Measurements from ENCODE around the gene STEEP1. TPM values are rescaled to one million over a fixed set of nuclear protein-coding genes. Genes with fewer than 3 reads are reported as not detected.

STEEP1 gene
- polyA plus RNA-seq, 2 of the 4 experiments (the other 2 are of a cell fraction): 37.8 to 40.7 TPM

DNA sequence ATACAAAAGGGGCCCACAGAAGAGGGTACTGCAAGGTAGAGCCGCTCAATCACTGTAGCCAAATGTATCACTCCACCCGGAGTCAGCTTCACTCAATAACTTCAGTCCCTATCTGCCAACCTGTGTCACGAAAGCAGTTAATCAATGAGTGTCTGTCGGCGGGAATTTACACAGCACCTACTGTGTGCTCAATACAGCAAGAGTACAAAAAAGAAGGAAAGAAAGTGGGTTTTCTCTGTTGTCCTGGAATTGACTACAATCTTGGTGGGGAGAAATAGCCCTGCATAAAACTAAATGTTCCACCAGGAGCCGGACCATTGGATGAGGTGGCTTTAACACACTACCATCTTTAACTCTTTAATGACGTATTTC is 41.8 kb upstream of the STEEP1 start:
- WGBS (ENCODE audit: missing lambda C conversion rate): 76% methylated on average over 7 of the region's 7 CpGs
- ATAC-seq (no peak), FAIRE-seq (no peak), DNase-seq (ENCODE audit: low read depth in 1 of 2, low spot score in 1 of 2) (no peak)
- ChIA-PET POLR2A (interaction anchor here (2.3 kb wide), 1 partner anchor 33 kb away, joined by 17 read pairs; the partner anchor contains the start of gene UBE2A), CTCF (no interaction called here)
- H3K9me3 ChIP-seq: no peaks in the 10 kb centered on the region
- H3K4me2 ChIP-seq: peak overlapping the region; percentile 81
- TF ChIP-seq, protein P1, sequence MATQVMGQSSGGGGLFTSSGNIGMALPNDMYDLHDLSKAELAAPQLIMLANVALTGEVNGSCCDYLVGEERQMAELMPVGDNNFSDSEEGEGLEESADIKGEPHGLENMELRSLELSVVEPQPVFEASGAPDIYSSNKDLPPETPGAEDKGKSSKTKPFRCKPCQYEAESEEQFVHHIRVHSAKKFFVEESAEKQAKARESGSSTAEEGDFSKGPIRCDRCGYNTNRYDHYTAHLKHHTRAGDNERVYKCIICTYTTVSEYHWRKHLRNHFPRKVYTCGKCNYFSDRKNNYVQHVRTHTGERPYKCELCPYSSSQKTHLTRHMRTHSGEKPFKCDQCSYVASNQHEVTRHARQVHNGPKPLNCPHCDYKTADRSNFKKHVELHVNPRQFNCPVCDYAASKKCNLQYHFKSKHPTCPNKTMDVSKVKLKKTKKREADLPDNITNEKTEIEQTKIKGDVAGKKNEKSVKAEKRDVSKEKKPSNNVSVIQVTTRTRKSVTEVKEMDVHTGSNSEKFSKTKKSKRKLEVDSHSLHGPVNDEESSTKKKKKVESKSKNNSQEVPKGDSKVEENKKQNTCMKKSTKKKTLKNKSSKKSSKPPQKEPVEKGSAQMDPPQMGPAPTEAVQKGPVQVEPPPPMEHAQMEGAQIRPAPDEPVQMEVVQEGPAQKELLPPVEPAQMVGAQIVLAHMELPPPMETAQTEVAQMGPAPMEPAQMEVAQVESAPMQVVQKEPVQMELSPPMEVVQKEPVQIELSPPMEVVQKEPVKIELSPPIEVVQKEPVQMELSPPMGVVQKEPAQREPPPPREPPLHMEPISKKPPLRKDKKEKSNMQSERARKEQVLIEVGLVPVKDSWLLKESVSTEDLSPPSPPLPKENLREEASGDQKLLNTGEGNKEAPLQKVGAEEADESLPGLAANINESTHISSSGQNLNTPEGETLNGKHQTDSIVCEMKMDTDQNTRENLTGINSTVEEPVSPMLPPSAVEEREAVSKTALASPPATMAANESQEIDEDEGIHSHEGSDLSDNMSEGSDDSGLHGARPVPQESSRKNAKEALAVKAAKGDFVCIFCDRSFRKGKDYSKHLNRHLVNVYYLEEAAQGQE (IDR thresholded peaks at IDR 0.05): no peak
- no peak for TF ChIP-seq POLR2AphosphoS2 (conservative IDR thresholded peaks at IDR 0.05; ENCODE audit: low read length)
- TF ChIP-seq GATA3 (IDR thresholded peaks at IDR 0.05; ENCODE audit: borderline replicate concordance): no peak
- no peak for TF ChIP-seq HOXB13 (CRISPR knock-in tag; IDR thresholded peaks at IDR 0.05; ENCODE audit: low read depth)
- no peak for TF ChIP-seq FOSL2 (IDR thresholded peaks at IDR 0.05)
- no peak for TF ChIP-seq FOSL2 (CRISPR knock-in tag; IDR thresholded peaks at IDR 0.05)
- no peak for TF ChIP-seq EHMT2 (IDR thresholded peaks at IDR 0.05; ENCODE audit: low read depth)
- TF ChIP-seq, protein P2, sequence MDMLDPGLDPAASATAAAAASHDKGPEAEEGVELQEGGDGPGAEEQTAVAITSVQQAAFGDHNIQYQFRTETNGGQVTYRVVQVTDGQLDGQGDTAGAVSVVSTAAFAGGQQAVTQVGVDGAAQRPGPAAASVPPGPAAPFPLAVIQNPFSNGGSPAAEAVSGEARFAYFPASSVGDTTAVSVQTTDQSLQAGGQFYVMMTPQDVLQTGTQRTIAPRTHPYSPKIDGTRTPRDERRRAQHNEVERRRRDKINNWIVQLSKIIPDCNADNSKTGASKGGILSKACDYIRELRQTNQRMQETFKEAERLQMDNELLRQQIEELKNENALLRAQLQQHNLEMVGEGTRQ (IDR thresholded peaks at IDR 0.05): no peak
- no peak for TF ChIP-seq NR3C1 (IDR thresholded peaks at IDR 0.05)
- no peak for TF ChIP-seq EP300 (IDR thresholded peaks at IDR 0.05)
- TF ChIP-seq, protein P3, sequence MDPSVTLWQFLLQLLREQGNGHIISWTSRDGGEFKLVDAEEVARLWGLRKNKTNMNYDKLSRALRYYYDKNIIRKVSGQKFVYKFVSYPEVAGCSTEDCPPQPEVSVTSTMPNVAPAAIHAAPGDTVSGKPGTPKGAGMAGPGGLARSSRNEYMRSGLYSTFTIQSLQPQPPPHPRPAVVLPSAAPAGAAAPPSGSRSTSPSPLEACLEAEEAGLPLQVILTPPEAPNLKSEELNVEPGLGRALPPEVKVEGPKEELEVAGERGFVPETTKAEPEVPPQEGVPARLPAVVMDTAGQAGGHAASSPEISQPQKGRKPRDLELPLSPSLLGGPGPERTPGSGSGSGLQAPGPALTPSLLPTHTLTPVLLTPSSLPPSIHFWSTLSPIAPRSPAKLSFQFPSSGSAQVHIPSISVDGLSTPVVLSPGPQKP (IDR thresholded peaks at IDR 0.05; ENCODE audit: low read depth, low read length): no peak
- no peak for TF ChIP-seq RAD21 (conservative IDR thresholded peaks at IDR 0.05 in 1 of 2, IDR thresholded peaks at IDR 0.05 in 1 of 2)
- no peak for TF ChIP-seq RNF2 (IDR thresholded peaks at IDR 0.05; ENCODE audit: borderline replicate concordance, low read depth)
- TF ChIP-seq BHLHE40 (IDR thresholded peaks at IDR 0.05; ENCODE audit: low read depth, low read length): no peak
- no peak for TF ChIP-seq HOXA7 (CRISPR knock-in tag; IDR thresholded peaks at IDR 0.05)
- TF ChIP-seq ZC3H11A (IDR thresholded peaks at IDR 0.05): no peak
- TF ChIP-seq FOSB (CRISPR knock-in tag; IDR thresholded peaks at IDR 0.05): no peak
- H3K4me3 ChIP-seq: no peak overlapping the region; the same call in 2 of the 3 replicates
- H3K27ac ChIP-seq: peak overlapping the region; percentile 95 to 99; a peak in 5 of 6 replicates
- H3K4me1 ChIP-seq: peaks cover 7% of the 10 kb centered on the region; the same call in 2 of the 3 replicates

DNA sequence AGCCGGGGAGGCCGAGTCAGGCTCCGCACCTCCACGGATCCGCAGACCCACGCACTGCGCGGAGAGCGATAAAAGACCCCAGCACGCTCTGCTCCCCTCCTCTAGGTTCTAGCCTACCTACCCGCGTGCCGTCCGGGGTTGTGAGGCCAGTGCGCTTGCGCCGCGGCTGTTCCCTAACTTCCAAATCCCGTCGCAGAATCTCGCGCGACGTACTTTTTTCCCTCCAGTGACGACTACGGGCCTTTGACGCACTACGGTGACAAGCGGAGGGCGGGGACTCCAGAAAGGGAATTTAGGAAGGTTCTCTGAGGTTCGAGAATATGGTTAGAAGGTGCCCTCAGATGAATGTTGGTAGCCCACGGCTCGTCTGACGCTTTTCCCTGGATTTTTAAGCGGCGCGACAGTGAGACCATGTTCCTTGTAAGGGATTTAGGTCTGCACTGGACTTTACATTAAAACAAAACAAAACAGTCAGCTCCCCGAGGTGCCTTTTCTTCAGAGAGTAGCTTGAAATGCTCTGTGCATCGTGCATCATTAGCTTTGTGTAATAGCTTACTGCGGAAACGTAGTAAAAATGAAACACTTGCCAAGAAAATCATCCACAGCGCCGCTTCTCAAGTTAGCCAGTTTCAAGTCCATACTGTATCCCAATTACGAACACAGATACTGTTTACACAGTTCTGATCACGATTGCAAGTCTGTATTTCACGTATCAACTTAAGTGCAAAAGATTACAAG is 41.2 kb upstream of the STEEP1 start, which contains the start of gene NKRF:
Gene NKRF, minus strand, starts transcription at position 145 of the 738 bp plus-strand sequence.
- 8% methylated on average over 33 of the region's 46 CpGs for WGBS (ENCODE audit: missing lambda C conversion rate)
- FAIRE-seq (peak; percentile 67), DNase-seq (ENCODE audit: low read depth in 1 of 2, low spot score in 1 of 2) (peak; percentile 83 to 94), ATAC-seq (peak; percentile 87 to 92)
- Histone ChIP-seq H3K27ac (peak within 1 kb of the TSS; percentile 95 to 99), H3K4me2 (peak within 1 kb of the TSS; percentile 81), H3K4me3 (peak within 1 kb of the TSS; percentile 95), H3K4me1 (peaks cover 7% of the 10 kb centered on the region; the same call in 2 of the 3 replicates), H3K9me3 (no peaks in the 10 kb centered on the region)
- ChIA-PET CTCF (interaction anchor here (1.1 to 1.4 kb wide), 4 partner anchors 23 to 124 kb away, joined by 3 to 5 read pairs (median 4); no protein-coding TSS in a partner anchor), POLR2A (interaction anchor here (0.6 to 2.3 kb wide), 5 partner anchors 32 to 185 kb away, joined by 3 to 17 read pairs (median 4); partner anchors contain the start of genes RPL39, SLC25A5, STEEP1 and UBE2A)
- TF ChIP-seq CBX2 (IDR thresholded peaks at IDR 0.05; ENCODE audit: borderline replicate concordance, low read depth): no peak
- TF ChIP-seq EHMT2 (IDR thresholded peaks at IDR 0.05; ENCODE audit: low read depth): no peak
- peak; percentile 79; the same call in 1 of the 2 replicates for TF ChIP-seq PHF8 (IDR thresholded peaks at IDR 0.05; ENCODE audit: borderline replicate concordance, low read depth)
- peak; percentile 94 for TF ChIP-seq CHD2 (IDR thresholded peaks at IDR 0.05; ENCODE audit: low read length, partially characterized antibody)
- TF ChIP-seq EHF (CRISPR knock-in tag; IDR thresholded peaks at IDR 0.05): no peak
- TF ChIP-seq NPAS2 (CRISPR knock-in tag; IDR thresholded peaks at IDR 0.05; ENCODE audit: borderline replicate concordance): no peak
- TF ChIP-seq MAFK (IDR thresholded peaks at IDR 0.05; ENCODE audit: partially characterized antibody): no peak
- no peak for TF ChIP-seq TP53 (CRISPR knock-in tag; IDR thresholded peaks at IDR 0.05)
- TF ChIP-seq KDM5A (IDR thresholded peaks at IDR 0.05): no peak
- peak; percentile 82 for TF ChIP-seq POLR2A (IDR thresholded peaks at IDR 0.05; ENCODE audit: low read length)
- peak; percentile 62 to 87; a peak in 4 of 5 replicates for TF ChIP-seq JUN (IDR thresholded peaks at IDR 0.05)
- no peak for TF ChIP-seq FOSL2 (IDR thresholded peaks at IDR 0.05)
- no peak for TF ChIP-seq FOSL2 (CRISPR knock-in tag; IDR thresholded peaks at IDR 0.05)
- TF ChIP-seq, protein P4, sequence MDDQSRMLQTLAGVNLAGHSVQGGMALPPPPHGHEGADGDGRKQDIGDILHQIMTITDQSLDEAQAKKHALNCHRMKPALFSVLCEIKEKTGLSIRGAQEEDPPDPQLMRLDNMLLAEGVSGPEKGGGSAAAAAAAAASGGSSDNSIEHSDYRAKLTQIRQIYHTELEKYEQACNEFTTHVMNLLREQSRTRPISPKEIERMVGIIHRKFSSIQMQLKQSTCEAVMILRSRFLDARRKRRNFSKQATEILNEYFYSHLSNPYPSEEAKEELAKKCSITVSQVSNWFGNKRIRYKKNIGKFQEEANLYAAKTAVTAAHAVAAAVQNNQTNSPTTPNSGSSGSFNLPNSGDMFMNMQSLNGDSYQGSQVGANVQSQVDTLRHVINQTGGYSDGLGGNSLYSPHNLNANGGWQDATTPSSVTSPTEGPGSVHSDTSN (IDR thresholded peaks at IDR 0.05): no peak
- TF ChIP-seq RNF2 (IDR thresholded peaks at IDR 0.05; ENCODE audit: borderline replicate concordance, low read depth): no peak
- TF ChIP-seq, protein P5, sequence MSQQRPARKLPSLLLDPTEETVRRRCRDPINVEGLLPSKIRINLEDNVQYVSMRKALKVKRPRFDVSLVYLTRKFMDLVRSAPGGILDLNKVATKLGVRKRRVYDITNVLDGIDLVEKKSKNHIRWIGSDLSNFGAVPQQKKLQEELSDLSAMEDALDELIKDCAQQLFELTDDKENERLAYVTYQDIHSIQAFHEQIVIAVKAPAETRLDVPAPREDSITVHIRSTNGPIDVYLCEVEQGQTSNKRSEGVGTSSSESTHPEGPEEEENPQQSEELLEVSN (IDR thresholded peaks at IDR 0.05; ENCODE audit: borderline replicate concordance, low read depth): peak; percentile 93
- no peak for TF ChIP-seq SREBF2 (IDR thresholded peaks at IDR 0.05)
